ENCODE measurements around the gene ZWINT.

ZWINT gene

GRCh38 chr10:56360967-56361612 lies at the start of gene ZWINT:
ZWINT (minus strand) TSS chr10:56361259; CDS start chr10:56361236, 23 bp downstream.
- peak; percentile 96 for DNase-seq (ENCODE audit: low spot score)

DNA sequence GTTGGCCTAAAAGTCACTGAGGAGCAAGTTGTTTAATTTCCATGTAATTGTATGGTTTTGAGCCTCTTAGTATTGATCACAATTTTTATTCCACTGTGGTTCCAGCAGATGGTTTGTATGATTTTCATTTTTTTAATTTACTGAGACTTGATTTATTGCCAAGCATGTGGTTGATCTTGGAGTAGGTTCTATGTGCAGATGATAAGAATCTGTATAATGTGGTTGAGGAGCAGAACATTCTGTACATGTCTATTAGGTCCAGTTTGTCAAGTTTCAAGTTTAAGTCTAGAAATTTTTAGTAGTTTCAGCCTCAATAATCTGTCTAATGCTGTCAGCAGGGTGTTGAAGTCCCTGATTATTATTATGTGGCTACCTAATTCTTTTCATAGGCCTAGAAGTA lies 22.7 kb upstream of the ZWINT start:
- DNase-seq (ENCODE audit: low spot score) = no peak

DNA sequence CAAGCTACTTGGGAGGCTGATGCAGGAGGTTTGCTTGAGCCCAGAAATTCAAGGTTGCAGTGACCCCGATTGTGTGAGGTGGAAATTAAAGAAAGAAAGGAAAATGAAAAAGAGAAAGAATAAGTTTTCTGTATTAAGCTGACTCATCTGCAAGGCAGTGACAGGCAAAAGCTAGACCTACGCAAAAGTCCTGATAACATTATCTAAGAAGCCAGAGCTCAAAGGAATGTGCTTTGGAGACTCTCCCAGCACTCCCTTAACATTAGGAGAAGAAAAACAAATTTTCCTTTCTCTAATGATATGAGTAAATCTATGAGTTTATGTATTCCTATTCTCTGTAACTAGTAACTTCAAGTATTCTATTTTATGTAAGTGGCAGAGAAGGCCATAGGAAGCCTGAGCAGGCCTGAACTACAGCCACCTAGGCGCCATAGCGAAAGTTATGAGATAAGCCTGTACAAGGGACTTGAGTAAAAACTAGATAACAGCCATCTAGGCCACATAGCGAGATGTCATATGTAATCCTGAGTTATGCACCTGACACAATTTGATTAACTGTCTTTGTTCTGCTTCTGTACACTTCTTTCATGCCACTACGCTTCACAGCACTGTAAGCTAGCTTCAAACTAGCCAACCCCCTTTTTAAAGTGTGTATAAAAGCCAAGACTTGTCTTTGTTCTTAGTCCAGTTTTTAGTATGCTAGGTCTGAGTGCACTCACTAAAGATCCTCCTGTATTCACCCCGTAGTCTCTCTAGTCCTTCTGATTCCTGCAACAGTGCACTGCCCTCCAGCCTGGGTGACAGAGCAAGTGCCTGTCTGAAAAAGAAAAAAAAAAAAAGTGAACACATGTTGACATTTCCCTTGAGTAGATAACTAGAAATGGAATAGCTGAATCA lies 9.4 kb upstream of the ZWINT start:
- no peak for DNase-seq (ENCODE audit: low spot score)

DNA sequence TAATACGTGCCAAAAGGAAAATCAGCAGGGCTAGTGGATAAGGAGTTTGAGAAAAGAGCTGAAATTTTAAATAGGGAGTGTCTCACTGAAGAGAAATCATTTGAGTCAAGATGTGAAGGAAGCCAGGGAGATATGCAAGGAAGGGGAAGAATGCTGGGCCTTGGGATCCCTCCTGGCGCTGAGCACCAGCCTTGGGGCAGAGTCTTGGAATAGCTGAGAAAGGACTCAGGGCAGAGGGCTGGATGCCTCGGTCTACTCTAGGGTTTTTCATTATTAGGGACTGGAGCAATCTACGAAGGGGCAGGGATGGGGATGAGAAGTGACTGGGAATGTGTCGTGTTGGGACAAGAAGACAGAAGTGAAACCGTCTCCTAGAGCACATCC lies 484 bp downstream of the ZWINT start:
- no peak for DNase-seq (ENCODE audit: low spot score)

- DNase-seq (ENCODE audit: low spot score) = no peak
These were observed 1.2 kb downstream of the ZWINT start for GRCh38 chr10:56359837-56360236.

DNA sequence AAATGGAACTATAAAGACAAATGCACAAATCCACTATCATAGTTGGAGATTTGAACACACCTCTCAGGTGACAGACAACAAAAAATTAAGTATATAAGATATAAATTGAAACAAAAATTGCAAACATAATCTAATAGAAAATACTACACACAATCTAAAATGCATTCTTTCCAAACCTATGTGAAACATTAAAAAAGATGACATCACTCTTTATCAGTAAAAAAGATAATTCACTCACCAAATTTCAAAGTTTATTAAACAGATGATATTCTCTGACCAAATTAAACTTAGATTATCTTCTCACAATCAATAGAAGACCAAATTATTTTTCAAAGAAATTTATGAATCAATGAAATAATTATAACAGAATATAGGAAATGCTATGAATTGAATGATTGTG lies 4.0 kb downstream of the ZWINT start:
- DNase-seq (ENCODE audit: low spot score) = no peak

- DNase-seq (ENCODE audit: low spot score) = no peak
These were observed 9.0 kb downstream of the ZWINT start for GRCh38 chr10:56351909-56352630.

DNA sequence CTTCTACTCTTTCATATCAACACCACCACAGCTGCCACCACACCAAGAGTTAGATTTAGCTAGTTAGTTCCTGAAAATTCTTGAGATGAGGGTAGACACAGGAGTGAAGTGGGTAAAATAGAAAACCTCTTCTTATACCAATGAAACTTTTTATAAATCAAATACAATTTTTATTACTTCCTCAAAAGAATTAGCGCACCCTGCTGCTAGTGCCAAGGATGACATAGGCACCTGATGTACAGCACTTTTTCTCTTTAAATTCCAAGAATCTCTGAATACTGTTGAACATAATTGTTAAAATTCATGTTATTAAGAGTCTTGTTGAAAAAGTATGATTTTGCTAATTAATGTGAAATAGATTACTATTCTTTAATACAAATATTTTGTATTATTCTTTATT lies 11.4 kb downstream of the ZWINT start:
- DNase-seq (ENCODE audit: low spot score) = no peak

DNA sequence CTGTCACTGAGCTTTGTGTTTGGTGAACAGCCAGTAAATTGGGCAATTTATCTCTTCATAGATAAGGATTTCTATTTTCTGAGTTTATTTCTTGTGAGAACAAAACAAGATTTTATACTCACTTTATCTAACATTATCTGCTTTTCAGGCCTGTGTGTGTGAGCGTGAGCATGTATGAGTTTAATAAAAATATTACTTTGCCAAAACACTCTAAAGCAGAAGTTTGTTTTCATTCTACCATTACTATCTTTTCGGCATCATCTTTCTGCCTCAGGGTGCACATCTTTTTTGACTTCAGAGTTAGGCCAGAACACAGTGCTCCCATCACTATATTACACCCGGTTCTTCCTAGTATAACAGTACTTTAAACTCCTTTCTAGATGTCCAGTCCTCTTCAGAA lies 13.0 kb downstream of the ZWINT start:
- DNase-seq (ENCODE audit: low spot score) = no peak

DNA sequence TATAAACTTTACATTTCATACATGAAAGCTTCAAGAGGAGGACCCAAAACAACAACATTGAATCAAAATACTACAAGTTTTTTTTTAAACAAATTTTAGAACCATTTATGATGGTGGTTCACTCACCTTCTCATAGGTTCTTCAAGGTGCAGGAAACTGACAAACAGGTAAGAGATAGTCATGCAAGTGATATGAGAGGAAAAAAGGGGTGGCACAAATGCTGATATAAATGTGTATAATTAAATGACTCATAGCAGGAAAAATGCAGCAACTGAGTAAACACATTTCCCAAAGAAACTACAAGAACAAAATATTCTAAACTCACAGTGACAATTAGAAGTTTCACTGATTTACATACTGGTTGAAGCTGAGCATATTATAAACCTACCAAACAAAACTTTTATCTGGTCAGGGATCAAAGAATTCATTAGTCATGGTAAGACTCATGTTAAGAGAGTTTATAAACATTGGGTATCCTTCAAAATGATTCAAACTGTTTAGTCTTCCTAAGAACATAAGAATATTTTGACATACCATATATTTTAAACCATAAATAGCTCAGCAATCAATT lies 14.1 kb downstream of the ZWINT start:
- no peak for DNase-seq (ENCODE audit: low spot score)

GRCh38 chr10:56341612-56342011 lies 19.4 kb downstream of the ZWINT start:
- no peak for DNase-seq (ENCODE audit: low spot score)

- DNase-seq (ENCODE audit: low spot score) = no peak
These were observed 31.1 kb downstream of the ZWINT start for GRCh38 chr10:56329961-56330360.

DNA sequence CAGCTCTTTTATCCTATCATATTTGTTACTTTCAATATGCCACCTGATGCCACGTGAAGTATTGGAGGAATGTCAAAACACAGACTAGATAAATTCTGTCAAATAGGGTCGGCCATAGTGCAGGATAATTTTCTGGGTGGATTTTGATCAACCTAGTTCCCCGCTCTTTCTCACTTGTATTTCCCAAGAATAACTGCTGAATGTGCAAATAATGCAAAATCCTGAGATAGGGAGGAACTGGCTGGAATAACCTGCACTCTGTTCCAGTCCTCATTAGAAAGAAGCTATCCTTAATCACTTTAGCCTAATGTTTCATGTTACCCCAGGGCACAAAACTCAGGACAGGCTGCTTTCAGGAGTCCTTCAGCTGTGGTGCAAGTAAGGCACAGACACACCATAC lies 33.9 kb downstream of the ZWINT start:
- no peak for DNase-seq (ENCODE audit: low spot score)

GRCh38 chr10:56319386-56319785 lies 41.7 kb downstream of the ZWINT start:
- no peak for DNase-seq (ENCODE audit: low spot score)

DNA sequence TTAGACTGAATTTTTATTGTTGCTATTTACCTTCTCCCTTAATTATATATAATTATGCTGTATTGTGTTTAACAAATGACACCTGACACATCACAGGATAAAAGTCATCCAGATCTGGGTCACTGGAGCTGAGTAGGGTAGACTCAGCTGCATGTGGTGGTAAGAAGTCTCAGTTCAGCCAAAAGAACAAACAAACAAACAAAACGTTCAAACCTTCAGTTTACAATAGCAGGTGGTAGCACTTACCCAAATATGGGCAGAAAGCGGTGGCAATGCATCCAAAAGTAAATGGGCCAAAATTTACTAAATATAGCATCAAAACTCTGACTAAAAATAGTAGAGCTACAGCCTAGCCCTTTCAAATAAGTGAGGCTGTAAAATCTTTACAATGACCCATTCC lies 42.2 kb downstream of the ZWINT start:
- no peak for DNase-seq (ENCODE audit: low spot score)

GRCh38 chr10:56317603-56318002 lies 43.5 kb downstream of the ZWINT start:
- no peak for DNase-seq (ENCODE audit: low spot score)

DNA sequence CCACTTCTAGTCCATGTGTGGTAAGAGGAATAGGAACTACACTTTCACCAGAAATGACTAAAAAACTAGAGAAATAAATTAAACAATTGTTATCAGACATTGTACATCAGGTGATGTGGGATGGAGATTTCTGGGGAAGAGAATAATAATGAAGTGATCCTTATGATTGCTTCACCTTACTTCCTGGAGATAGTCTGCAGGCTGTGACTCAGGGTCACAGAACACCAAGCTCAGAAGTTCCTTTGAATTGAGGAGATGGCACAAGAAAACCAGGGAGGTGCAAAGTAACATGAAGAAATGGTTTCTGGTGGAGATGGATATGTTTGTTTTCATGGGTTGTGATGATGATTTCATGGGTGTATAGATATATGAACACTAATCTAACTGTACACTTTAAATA lies 44.5 kb downstream of the ZWINT start:
- DNase-seq (ENCODE audit: low spot score) = no peak
